OCI-LY7 (cell line): ENCODE measurements around the gene TRIM74.
"Not testable (repeated sequence)": the region's sequence is repeated elsewhere in the genome, so short reads cannot be mapped to it uniquely, and the experiment has no call there.

Source experiments
- CTCF ChIP-seq: fragments of 200-600 bp; sonication (generic); conservative IDR thresholded peaks from 2 replicates; pipeline ENCODE4 v1.5.1; 2014; ENCODE audit warnings: mild to moderate bottlenecking, antibody characterized with exemption, low read length, moderate library complexity, mixed read lengths
- EZH2phosphoT487 ChIP-seq: fragments of 200-600 bp; sonication (generic); IDR thresholded peaks from 2 replicates; pipeline ENCODE4 v1.6.1; 2018; ENCODE audit warnings: low read depth, borderline replicate concordance, mild to moderate bottlenecking, mixed run types, antibody characterized with exemption, low read length, moderate library complexity, mixed read lengths

GRCh38 chr7:72928216-72928615 is 41.0 kb downstream of the TRIM74 start:
- TF ChIP-seq CTCF, EZH2phosphoT487: not testable (repeated sequence)
